HG03135 (cell line): ENCODE data around the gene ATG13.
A peak's percentile ranks its signal among the peaks of the same experiment; 100 is the strongest.

Source experiments
- ATAC-seq: cut with Tn5 transposase; IDR thresholded peaks from one replicate; pipeline ENCODE4 v1.9.1; 2021; ENCODE audit warnings: mild to moderate bottlenecking, moderate library complexity; ENCODE audit not compliant: unreplicated experiment

Gene ATG13

GRCh38 chr11:46604796-46605195 is 12.6 kb upstream of the ATG13 start:
- ATAC-seq: no peak

- ATAC-seq: no peak
Observed at GRCh38 chr11:46607516-46607915, 9.8 kb upstream of the ATG13 start.

GRCh38 chr11:46609386-46609785 is 8.0 kb upstream of the ATG13 start:
- ATAC-seq: no peak

GRCh38 chr11:46611526-46612304 is 5.6 kb upstream of the ATG13 start:
- no peak for ATAC-seq

GRCh38 chr11:46612326-46612725 is 5.0 kb upstream of the ATG13 start:
- ATAC-seq: no peak

- ATAC-seq: no peak
Observed at GRCh38 chr11:46615756-46616155, 1.6 kb upstream of the ATG13 start.

- ATAC-seq: peak; percentile 4
Observed at GRCh38 chr11:46616551-46617133, 711 bp upstream of the ATG13 start.

- ATAC-seq: no peak
Observed at GRCh38 chr11:46617972-46618314, 590 bp downstream of the ATG13 start.

- ATAC-seq: no peak
Observed at GRCh38 chr11:46618837-46619236, 1.5 kb downstream of the ATG13 start.

- no peak for ATAC-seq
Observed at GRCh38 chr11:46625406-46625805, 8.1 kb downstream of the ATG13 start.

- no peak for ATAC-seq
Observed at GRCh38 chr11:46628961-46629360, 11.6 kb downstream of the ATG13 start.

- ATAC-seq: no peak
Observed at GRCh38 chr11:46630237-46630636, 12.9 kb downstream of the ATG13 start.

- no peak for ATAC-seq
Observed at GRCh38 chr11:46631676-46632075, 14.3 kb downstream of the ATG13 start.

- no peak for ATAC-seq
Observed at GRCh38 chr11:46632502-46632901, 15.1 kb downstream of the ATG13 start.

- ATAC-seq: no peak
Observed at GRCh38 chr11:46633291-46634217, 16.2 kb downstream of the ATG13 start.

GRCh38 chr11:46635557-46636139 is 18.3 kb downstream of the ATG13 start:
- no peak for ATAC-seq

- no peak for ATAC-seq
Observed at GRCh38 chr11:46637546-46637945, 20.2 kb downstream of the ATG13 start.

- ATAC-seq: no peak
Observed at GRCh38 chr11:46639197-46639839, 22.0 kb downstream of the ATG13 start.

GRCh38 chr11:46640036-46640788 is 22.9 kb downstream of the ATG13 start:
- ATAC-seq: no peak

- no peak for ATAC-seq
Observed at GRCh38 chr11:46641639-46642038, 24.3 kb downstream of the ATG13 start.
